Stomach (tissue), 4 donors: ENCODE measurements around the gene SYNJ2.

ENCODE experiments used
- EP300 ChIP-seq: sonication (generic); formaldehyde crosslinking; IDR thresholded peaks from one replicate; pipeline ENCODE4 v1.6.1; 2017; ENCODE audit warnings: antibody characterized with exemption
- POLR2A ChIP-seq, 4 donors: fragments of 450-650 bp; IDR thresholded peaks; one replicate each; pipeline ENCODE4 v1.6.1; 2016; ENCODE audit warnings: antibody characterized with exemption in 4 of 4, control low read depth in 2 of 4, mild to moderate bottlenecking in 1 of 4, moderate library complexity in 1 of 4
- POLR2AphosphoS5 ChIP-seq, 3 donors: sonication (generic); formaldehyde crosslinking; IDR thresholded peaks; one replicate each; pipeline ENCODE4 v1.6.1; 2016; ENCODE audit warnings: antibody characterized with exemption in 3 of 3
- TF ChIP-seq, protein P1 (sequence below), 7 experiments: fragments of 450-650 bp in 4 of 7; fragments of 200-600 bp in 3 of 7; sonication (generic) in 3 of 7; IDR thresholded peaks; one replicate each; pipeline ENCODE4 v1.5.1; 2016 to 2019; ENCODE audit warnings: antibody characterized with exemption in 7 of 7, control low read depth in 2 of 7, mild to moderate bottlenecking in 1 of 7

DNA sequence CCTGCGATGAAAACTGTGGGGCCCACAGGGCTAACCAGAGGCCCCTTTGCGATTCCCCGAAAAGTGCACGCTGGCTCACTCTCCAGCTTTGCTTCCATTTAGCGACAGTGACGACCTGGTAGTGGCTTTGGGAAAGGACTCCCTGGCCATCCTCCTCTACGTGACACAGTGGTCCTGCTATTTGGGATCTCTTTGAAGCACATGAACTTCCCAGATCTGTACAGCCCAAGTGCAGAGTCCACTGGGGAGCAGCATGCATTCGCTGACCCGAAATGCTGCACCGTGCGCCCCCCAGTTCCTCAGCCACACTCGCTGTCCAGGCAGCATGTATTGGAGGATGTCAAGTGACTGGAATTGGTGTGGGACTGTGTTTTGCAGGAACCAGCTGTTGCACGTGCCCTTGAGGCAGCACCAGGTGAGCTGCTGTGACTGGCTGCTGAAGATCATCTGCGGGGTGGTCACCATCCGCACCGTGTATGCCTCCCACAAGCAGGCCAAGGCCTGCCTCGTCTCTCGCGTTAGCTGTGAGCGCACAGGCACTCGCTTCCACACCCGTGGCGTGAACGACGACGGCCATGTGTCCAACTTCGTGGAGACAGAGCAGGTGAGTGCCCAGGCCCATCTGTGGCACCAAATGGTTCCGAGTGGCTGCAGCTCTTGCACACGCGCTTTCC, 51.6 kb downstream of the SYNJ2 start:
- TF ChIP-seq, protein P1, sequence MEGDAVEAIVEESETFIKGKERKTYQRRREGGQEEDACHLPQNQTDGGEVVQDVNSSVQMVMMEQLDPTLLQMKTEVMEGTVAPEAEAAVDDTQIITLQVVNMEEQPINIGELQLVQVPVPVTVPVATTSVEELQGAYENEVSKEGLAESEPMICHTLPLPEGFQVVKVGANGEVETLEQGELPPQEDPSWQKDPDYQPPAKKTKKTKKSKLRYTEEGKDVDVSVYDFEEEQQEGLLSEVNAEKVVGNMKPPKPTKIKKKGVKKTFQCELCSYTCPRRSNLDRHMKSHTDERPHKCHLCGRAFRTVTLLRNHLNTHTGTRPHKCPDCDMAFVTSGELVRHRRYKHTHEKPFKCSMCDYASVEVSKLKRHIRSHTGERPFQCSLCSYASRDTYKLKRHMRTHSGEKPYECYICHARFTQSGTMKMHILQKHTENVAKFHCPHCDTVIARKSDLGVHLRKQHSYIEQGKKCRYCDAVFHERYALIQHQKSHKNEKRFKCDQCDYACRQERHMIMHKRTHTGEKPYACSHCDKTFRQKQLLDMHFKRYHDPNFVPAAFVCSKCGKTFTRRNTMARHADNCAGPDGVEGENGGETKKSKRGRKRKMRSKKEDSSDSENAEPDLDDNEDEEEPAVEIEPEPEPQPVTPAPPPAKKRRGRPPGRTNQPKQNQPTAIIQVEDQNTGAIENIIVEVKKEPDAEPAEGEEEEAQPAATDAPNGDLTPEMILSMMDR (IDR thresholded peaks at IDR 0.05), result peak in 1 of 7 experiments; percentile 3
- TF ChIP-seq POLR2AphosphoS5 (IDR thresholded peaks at IDR 0.05) (no peak), POLR2A (IDR thresholded peaks at IDR 0.05) (no peak), EP300 (no peak)
